HL-60/S4 (cell line): Measurements from ENCODE around the gene SLC4A5.
"Not testable (repeated sequence)": the region's sequence is repeated elsewhere in the genome, so short reads cannot be mapped to it uniquely, and the experiment has no call there.

Source experiments
- in situ Hi-C: fragments of 300-500 bp; cut with MboI; formaldehyde crosslinking; loops from 2 replicates; pipeline ENCODE4 v1.14.3; 2022; ENCODE audit warnings: low sequenced_read_pairs

SLC4A5 gene

DNA sequence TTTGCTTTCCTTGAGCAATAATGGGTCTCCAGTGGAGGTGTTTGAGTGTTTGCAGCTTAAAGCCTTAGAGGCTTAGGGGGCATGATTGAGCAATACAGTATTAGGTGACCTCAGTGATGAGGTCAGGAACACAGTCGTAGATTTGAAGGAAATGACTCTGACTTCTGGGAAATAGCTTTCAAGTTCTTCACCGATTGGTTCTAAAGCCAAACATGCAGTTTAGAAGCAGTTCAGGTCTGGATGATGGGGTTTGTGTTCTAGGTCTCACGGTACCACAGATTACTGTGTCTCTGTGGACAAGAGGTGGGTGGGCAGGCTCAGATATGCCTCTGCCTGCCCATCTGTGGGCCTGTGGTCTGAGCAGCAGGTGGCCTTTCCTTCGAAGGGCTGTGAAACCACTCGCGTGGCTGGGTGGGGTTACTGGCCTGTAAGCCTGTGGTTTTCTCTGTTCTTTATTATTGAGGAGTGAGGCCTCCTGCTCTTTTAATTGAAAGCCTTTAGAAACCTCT lies 137.0 kb downstream of the SLC4A5 start:
- in situ Hi-C loops, result no loop called here

DNA sequence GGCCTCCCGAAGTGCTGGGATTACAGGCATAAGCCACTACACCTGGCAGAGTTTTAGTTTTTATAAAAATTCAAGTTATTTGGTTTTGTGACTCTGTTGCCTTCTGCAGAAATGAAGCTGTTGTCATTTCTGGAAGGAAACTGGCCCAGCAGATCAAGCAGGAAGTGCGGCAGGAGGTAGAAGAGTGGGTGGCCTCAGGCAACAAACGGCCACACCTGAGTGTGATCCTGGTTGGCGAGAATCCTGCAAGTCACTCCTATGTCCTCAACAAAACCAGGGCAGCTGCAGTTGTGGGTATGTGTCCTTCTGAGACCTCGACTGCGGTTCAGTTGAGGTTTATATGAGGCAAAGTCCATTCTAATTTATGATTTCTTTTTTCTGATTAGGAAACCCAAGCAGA lies 137.6 kb downstream of the SLC4A5 start:
- in situ Hi-C loops, result no loop called here

DNA sequence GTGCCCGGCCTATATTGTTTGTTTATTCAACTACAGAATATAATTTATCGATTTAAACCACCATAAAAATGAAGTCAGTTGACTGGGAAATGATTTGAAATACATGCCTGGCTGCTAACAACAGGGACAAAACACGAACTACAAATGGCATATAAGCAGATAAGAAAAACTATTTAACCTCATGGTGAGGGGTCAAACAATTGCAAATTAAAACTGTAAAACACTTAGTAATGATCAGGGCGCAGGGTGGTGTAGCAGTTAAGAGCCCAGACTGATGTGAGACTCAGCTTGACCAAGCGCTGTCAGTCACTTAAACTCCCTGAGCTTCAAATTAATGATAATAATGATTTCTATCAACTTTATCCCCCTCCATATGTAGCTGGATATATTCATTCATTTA lies 138.1 kb downstream of the SLC4A5 start:
- in situ Hi-C loops, result no loop called here

DNA sequence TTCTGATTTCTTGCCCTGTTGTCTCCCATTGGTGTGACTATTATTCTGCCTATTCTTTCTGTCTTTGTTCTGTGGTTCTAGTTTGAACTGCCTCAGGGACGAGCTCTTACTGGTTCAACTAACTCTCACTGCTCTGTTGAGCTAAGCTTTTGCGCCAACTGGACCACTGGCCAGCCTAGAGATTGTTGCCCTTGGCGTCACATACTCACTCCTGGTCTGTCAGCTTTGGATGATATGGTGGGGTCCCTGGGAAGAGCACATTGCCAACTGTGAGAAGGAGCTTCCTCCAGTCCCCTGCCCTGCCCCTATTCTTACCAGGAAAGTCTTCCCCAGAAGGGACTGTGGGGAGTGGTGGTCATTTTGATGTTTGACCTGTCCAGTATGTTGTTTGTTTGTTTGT lies 138.8 kb downstream of the SLC4A5 start:
- in situ Hi-C loops, result no loop called here

DNA sequence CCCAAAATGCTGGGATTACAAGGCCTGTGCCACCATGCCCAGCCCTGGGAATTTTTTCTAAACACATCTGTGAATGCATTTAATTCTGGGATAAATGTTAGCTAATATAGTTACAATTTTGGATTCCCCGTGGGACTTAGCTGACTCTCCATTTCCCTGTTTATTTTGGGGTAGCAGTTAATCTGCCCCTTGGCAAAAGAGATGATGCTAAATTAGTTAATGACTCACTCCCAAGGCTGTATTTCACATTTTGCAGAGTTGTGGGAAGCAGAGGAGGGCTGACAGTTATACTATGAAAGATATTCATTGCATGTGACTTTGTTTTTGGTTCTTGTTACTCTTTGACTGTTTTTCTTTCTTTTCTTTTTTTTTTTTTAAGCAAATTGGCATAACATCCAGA lies 141.6 kb downstream of the SLC4A5 start:
- in situ Hi-C loops, result no loop called here

DNA sequence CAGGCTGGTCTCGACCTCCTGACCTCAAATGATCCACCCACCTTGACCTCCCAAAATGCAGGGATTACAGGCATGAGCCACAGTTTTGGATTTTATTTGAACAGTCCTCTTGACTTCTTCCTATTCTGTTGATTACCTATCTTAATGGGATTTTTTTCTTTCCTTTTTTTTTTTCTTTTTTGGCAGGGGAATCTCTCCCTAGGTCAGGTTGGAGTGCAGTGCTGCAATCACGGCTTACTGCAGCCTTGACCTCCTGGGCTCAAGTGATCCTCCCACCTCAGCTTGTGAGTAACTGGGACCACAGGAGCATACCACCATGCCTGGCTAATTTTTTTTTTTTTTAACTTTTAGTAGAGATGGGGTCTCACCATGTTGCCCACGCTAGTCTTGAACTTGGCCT lies 142.0 kb downstream of the SLC4A5 start:
- in situ Hi-C loops, result no loop called here

DNA sequence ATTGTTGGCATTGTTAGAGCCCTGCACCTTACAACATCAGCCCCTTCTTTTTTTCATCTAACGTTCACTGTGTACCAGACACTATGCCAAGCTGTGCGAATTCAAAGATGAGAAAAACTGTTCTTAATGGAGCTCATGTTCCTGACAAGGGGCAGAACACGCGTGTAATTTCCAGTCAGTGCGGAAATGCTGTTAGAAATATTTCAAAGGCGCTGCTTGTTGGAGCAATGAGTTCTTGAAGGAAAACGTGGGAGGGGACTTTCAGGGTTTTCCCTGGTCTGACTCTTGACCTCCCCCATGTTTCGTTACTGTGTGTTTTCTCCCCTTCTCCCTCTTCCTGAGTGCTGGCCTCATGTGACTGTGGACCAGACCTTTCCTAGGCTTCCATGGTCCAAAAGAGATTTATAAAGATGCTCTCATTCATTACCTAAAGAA lies 143.3 kb downstream of the SLC4A5 start:
- in situ Hi-C loops, result no loop called here

DNA sequence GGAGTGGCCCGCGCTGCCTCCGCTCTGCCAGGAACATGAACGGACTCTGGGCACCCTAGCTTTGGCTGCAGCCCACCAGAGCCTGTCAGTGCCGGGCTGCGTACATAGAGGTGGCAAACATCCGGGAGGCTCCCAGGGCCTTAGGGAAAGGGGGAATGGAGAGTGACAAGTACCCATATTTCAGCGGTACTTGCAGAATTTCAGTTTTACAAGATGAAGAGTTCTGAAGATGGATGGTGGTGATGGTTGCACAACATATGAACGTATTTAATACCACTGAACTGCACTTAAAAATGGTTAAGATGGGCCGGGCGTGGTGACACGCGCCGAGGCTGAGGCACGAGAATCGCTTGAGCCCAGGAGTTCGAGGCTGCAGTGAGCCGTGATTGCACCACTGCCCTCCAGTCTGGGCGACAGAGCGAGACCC lies 143.9 kb downstream of the SLC4A5 start:
- in situ Hi-C loops, result no loop called here

DNA sequence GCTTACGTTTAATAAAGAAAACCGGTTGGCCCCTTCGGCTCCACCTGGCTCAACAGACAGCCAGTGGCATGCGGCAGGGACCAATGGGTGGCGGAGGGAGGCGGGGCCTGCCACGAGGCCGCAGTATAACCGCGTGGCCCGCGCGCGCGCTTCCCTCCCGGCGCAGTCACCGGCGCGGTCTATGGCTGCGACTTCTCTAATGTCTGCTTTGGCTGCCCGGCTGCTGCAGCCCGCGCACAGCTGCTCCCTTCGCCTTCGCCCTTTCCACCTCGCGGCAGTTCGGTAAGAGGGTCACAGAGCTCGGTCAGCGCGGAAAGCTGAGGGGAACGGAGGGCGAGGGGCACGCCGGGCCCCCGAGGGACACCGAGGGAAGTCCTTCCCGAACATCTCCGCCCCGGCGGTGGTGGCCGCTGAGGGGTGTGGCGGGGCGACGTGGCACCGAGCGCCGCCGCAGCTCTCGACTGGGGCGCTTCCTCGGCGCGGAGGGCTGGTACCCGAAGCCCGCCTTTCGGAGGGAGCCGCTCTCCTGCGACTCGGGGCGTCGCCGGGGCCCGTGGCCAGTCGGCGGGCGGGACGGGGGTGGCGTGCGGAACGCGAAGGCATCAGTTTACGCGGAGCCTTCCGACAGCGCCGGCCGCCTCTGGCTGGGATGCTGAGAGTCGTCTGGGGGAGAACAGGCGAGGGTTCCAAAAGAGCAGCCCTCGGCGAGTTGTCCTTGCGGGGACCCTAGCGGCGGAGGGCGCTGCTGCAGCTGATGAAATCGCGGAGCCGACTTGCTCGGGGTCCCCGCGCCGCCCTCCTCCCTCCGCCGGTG lies 144.5 kb downstream of the SLC4A5 start, which contains the start of gene MTHFD2:
Gene MTHFD2, plus strand, starts transcription at position 155 of the 814 bp plus-strand sequence. Its CDS starts 27 bp downstream, at position 182.
- in situ Hi-C loops, result no loop called here

DNA sequence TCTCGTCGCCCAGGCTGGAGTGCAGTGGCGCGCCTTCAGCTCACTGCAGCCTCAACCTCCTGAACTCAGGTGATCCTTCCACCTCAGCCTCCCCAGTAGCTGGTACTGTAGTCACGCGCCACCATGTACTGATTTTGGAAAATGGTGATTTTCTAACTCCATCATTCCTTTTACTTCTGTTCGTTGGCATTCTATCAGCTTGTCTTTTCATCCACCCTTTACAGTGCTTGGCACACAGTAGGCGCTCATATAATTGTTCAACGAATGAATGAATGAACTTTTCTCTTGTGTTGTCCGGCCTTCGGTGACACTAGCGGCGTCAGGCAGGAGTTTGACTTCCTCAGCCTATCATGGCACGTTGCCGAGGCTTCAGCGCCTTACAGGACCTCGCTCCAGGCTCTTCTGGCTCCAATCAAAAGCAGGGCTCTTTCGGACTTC lies 145.2 kb downstream of the SLC4A5 start:
- in situ Hi-C loops, result no loop called here

DNA sequence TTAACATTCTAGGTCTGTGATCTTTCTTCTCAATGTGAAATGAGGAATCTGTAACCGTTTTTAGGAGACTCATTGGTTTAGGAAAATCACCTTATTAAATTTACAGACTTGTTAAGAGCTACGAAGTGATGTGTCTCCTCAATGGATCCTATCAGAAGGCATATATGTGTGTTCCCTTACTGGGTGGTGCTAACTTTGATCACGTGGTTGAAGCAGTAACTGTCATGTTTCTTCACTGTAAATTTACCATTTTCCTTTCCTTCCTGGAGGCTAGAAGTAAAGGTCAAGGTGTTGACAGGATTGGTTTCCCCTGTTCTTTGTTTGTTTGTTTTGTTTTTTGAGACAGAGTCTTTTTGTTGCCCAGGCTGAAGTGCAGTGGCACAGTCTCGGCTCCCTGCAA lies 146.2 kb downstream of the SLC4A5 start:
- in situ Hi-C loops, result no loop called here

DNA sequence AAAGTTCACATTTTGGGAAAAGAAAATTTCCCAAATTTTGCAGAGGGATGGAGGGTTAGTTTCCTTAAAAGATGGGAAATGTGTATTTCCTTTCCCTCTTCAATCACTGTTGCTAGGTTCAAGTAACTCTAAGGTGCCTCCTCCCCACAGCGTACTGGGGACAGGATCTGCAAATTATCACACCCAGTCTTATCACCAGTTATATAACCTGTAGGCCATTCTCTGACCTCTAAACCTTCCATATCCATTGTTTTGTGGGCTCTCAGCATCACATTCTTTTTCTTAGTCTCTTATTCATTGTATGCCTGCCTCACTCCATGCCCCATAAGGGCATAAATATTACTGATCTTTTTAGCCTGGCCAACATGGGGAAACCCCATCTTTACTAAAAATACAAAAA lies 148.4 kb downstream of the SLC4A5 start:
- in situ Hi-C loops, result no loop called here

DNA sequence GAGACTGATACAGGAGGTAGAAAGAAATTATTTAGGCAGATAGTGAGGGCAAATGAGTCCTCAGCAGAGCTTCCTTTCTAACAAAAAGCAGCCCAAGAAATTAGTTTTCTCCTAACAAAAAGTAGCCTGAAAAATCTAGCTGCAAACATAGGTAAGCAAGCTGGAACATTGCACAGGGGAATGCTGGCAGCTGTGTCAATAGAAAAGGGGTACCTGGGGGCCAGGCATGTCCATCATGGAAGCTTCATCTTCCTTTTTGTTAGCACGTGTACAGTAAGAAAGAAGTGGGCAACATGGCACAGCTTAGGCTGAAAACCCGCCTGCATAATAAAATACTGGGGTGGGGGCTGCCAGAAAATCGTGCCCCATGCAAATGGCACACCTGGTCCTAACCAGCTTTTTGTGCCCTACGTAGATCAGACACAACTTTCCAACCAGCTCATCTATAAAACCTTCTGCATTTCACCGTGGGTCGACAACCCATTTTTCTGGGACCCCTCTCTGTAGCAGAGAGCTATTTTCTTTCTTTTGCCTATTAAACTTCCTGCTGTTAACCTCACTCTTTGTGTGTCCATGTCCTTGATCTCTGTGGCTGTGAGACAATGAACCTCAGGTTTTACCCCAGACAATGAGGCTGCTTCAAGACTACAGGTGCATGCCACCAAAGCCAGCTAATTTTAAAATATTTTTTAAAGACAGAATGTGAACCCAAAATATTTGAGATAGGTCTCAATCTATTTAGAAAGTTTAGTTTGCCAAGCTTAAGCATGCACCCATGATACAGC lies 151.4 kb downstream of the SLC4A5 start:
- in situ Hi-C loops, result no loop called here

DNA sequence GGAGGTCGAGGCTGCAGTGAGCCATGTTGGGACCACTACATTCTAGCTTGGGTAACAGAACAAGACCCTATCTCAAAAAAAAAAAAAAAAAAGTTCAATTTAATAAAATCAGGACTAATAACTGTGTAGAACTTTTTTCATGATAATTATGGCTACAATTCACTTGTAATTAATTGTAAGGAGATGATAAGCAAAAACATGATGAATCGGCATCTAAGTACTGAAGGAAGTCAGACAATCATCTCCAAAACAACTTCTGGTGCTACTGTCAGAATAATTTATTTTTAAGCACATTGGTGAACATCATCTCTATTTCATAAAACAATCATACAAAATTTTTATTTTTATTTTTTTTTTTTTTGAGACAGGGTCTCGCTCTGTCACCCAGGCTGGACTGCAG lies 154.5 kb downstream of the SLC4A5 start:
- in situ Hi-C loops, result no loop called here

DNA sequence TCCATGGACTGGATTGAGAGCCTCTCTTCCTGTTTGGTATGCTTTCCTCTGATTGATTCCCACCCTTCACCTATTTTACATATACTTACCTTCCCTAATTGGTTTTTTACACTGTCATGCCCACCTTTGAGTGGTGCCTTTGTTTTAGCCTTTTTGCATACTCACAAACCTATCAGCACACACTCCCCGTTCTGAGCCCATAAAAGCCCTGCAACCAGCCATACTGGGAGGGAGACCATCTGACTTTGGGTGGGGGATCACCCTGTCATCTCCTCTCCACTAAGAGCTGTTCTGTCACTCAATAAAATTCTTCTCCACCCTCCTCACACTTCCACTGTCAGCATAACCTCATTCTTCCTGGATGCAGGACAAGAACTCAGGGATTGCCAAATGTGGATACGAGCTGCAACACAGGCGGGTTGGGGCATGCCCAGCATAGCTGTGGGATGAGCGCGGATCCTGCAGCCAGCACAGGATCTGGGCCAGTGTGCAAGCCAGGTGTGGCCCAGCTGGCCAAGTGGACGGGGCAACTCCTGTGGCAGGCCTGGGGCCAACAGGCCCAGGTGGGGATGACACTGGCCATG lies 155.1 kb downstream of the SLC4A5 start:
- in situ Hi-C loops, result no loop called here

DNA sequence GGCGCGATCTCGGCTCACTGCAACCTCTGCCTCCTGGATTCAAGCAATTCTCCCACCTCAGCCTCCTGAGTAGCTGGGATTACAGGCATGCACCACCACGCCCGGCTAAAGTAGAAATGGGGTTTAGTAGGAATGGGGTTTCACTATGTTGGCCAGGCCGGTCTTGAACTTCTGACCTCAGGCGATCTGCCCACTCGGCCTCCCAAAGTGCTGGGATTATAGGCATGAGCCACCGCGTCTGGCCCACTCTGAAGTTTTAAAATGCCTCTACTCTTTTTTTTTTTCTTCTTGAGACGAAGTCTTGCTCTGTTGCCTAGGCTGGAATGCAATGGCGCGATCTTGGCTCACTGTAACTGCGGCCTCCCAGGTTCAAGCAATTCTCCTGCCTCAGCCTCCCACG lies 156.5 kb downstream of the SLC4A5 start:
- in situ Hi-C loops, result not testable (repeated sequence)

DNA sequence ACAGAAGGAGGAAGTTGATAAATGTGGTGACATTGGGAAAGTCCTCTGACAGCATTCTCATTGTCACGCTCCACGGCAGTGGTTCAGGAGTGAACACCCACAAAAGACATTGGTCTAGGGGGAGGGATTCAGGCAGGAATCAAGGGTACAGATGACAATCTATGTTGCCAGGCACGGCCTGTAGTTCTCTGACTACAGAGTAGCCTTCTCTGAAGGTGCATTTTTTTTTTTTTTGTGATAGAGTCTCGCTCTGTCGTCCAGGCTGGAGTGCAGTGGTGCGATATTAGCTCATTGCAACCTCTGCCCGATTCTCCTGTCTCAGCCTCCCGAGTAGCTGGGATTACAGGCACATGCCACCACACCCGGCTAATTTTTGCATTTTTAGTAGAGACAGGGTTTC lies 157.2 kb downstream of the SLC4A5 start:
- in situ Hi-C loops, result no loop called here

DNA sequence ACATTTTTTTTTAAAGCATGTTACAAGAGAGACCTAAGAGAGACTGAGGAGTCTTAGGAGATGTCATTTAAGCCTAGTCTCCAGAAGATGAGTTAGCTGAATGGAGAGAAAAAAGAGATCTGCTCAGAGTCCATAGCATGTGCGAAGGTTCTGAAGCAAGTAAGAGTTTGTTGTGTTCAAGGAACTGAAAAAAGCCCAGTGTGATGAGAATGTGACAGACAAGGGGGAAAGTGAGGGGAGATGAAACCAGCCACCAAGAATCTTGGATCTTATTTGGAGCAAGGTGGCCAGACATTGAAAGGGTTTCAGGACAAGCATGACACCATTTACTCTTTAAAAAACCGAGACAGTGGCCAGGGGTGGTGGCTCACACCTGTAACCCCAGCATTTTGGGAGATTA lies 159.3 kb downstream of the SLC4A5 start:
- in situ Hi-C loops, result no loop called here

DNA sequence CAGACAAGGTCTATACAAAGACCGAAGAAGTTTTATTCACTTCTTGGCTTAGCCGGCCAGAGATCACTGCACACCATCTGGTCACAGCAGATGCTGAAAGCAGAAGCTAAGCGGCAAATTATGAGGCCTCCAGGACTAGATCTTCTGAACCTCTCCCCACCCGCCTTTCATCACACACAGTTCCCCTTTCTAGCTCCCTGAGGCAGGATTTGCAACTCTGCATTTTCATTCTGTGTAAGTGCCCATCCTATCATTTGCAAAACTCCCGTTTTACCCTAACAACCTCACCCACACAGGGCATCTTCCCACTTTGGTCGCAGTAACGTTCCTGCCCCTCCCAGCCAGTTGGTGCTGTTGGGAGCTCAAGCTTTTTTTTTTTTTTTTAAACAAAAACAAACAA lies 161.5 kb downstream of the SLC4A5 start:
- in situ Hi-C loops, result no loop called here

DNA sequence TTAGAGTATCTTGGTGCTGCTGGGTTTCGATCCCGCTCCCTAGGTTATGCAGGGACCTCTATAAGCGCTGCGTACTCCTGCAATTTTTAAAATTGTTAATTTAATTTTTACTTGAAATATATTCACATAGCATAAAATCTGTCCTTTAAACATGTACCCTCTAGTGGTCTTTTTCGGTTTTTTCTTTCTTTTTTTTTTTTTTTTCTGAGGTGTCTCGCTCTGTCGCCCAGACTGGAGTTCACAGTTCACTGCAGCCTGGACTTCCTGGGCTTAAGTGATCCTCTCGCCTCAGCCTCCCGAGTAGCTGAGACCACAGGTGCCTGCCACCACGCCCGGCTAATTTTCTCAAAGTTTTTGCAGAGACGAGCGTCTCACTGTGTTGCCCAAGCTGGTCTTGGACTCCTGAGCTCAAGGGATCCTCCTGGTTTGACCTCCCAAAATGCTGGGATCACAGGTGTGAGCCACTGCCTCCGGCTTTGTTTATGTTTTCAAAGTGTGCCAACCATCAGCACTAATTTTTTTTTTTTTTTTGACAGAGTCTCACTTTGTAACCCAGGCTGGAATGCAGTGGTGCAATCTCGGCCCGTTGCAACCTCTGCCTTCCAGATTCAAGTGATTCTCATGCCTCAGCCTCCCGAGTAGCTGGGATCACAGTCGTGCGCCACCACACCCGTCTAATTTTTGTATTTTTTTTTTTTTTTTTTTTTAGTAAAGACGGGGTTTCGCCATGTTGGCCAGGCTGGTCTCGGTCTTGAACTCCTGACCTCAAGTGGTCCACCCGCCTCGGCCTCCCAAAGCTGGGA lies 164.0 kb downstream of the SLC4A5 start:
- in situ Hi-C loops, result no loop called here
